Hematopoietic multipotent progenitor cell treated with erythropoietin and hydrocortisone succinate and interleukin-3 and kit ligand, for 15 days (in vitro differentiated cells): ENCODE results near the gene FBXW8.

Experiments used
- DNase-seq: peaks from one replicate; pipeline ENCODE4 v3.0.0-alpha.2; 2015; ENCODE audit warnings: low spot score

Gene FBXW8

GRCh38 chr12:116910645-116911451, at the start of gene FBXW8:
TSS of gene FBXW8 (plus strand) at chr12:116910950. CDS start at chr12:116911038, 88 bp downstream.
- DNase-seq, result no peak

DNA sequence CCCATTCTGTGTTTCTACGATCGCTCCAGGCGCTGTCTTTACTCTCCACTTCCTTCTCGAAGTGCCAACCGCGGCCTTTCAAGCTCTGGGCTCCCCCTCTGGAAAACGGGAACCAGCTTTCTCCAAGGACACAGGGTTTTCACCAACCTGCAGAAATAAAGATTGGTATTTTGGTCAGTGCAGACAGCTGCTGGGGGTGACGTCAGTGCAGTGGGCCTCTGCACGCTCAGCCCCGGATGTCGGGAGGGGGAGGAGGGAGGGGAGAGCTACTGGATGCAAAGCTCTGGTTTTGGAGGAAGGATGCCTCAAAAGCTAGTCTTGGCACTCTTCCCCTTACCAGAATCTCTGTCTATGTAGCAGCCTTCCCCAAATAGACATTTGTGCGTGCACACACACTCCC, 49.4 kb upstream of the FBXW8 start:
- DNase-seq, result no peak

DNA sequence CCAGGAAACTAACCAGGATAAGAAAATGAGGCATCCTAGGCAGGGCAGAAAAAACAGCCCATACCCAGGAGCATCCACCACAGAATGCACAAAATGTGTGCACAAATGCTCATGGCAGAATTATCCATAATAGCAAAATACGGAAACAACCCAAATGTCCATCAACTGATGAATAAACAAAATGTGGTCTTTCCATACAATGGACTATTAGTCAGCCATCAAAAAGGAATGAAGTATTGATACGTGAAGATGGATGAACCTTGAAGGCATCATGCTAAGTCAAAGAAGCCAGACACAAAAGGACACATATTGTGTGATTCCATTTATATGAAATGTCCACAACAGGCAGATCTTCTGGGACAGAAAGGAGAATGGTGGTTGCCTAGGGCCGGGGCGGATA, 48.6 kb upstream of the FBXW8 start:
- DNase-seq, result no peak

DNA sequence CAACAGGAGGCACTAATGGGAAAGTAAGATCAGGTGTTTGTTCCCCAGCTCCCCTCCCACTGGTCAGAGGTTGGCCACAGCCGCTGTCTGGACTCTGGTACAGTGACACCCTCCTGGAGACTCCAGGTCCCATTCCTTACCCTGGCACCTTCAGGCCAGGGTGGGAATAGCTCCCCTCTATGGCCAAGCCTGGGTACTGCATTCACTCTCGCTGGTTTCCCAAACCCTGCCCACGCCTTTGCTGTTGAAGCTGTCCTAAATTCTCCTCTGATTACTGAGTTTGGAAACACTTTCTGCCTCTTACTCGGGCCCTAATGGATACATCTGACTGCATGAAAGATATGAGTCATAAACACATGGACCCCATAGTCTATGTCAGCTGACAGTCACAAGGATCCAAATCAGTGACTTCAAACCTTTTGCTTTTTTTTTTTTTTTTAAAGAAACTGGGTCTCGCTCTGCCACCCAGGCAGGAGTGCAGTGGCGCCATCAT, 47.4 kb upstream of the FBXW8 start:
- peak; percentile 7 for DNase-seq

DNA sequence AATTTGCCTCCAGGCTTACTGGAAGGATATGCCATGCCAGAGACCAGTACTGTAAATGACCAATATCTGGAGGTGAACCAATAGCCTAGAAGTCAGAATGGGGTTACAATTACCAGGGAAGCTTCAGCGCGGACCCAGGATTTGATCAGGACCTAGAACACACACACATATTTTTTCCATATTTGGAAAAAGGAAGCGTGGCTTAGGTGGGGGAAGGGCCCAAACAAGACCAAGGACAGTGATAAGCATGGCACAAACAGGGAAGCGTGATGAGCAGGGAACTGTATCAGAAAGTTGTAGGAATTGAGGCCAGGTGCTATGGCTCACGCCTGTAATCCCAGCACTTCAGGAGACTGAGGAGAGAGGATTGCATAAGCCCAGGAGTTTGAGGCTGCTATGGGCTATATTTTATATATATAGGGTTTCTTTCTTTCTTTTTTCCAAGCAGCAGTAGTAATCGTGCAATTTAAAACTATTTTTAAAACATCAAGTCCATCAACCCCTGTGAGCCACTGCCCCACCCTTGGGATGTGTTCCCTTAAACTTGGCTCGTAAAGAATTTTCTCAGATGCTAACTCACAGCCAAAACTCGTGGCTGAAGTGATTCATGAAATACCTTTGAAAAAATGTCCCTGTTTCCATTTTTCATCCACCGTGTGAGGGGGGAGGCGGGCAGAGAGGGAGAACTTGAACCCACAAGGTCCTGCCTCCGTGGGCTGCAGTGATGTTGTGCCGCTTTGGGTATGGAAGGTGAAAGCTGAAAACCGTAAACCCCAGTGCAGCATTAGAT, 46.2 kb upstream of the FBXW8 start:
- DNase-seq, result no peak

DNA sequence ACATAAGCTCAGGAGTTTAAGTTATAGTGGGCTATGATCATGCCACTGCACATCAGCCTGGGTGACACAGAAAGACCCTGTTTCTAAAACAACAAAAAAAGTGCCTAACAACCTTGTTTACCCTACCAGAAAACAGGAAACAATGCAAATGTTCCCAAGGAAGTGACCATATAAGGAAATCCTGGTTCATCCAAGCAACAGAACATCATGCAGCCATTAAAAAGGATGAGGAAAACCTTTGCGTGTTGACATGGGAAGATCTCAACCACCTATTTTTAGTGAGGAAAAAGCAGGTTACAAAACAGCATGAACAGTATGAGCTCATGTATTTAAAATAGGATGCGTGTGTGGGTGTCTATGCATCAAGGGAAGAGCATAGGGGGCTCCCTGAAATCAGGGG, 43.2 kb upstream of the FBXW8 start:
- DNase-seq, result no peak

DNA sequence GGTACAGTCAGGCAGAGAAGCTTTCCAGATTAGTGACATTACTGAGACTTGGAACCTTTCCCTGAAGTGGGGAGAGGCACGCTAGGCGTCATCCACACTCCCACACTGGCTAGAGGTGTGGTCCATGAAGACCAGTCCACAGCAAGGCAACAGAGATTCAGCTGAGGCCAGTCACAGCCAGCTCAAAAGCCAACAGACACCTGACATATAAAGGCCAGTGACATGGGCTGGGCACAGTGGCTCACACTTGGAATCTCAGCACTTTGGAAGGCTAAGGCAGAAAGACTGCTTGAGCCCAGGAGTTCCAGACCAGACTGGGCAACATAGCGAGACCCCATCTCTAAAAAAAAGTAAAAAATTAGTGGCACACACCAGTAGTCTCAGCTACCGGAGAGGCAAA, 40.4 kb upstream of the FBXW8 start:
- DNase-seq, result no peak

DNA sequence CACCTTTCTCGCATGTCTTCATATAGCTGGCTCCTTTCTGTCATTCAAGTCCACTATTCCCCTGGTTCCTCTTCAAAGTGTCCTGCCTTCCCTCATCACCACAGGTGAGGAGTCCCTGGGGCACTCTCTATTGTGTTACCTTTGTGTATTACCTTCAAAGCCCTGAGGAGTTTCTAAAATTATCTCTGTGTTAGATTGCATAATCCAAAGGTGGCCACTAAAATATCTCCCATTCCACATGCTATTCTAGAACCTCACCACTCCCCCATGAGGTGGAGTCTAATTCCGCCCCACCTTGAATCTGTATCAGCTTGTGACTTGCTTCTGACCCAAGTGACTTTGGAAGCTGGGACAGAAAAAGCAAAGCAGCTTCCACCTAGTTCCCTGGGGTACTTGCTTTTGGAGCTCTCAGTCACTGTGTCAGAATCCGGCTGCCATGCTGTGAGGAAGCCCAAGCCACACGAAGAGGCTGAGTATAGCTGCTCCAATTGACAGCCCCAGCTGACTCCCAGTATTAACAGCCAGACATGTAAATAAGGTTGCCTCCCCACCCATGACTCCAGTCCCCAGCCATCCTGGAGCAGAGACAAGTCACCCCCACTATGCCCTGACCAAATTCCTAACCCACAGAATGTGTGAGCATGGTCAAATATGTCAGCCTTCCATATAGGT, 36.3 kb upstream of the FBXW8 start:
- no peak for DNase-seq

GRCh38 chr12:116876151-116876869, 34.4 kb upstream of the FBXW8 start:
- DNase-seq, result no peak

- no peak for DNase-seq
These were observed 31.9 kb upstream of the FBXW8 start for GRCh38 chr12:116878567-116879508.

DNA sequence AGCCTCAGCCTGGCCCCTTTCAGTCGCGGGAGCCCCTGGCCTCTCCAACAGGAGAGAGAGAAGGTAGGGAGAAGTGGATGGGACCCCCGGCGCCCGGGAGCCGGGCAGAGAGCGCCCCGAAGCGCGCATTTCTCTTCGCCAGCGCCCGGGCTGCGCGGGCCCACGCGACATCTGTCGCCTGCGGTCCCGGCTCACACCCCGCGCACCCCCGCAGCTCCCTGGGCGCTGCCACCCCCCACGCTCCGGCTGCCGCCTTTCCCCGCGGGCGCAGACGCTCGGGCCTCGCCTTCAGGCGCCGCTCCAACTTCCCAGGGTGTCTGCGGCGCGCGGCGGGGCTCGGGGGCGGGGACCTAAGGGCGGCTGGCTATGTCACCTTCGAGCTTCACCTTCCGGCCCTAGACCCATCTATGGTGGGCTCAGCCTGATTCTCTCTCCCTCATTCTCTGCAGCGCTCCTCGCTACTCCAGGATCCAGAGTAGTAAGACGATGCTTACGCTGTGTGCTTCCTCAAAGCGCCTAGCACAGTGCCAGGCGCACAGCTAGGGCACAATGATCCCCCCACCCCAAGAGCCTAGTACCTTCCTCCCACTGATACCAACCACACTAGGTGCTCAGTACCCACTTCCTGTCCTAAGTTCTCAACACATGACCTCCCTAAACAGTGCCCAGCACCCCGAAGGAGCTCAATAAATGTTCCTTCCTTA, 31.1 kb upstream of the FBXW8 start:
- DNase-seq, result no peak

- no peak for DNase-seq
These were observed 30.4 kb upstream of the FBXW8 start for GRCh38 chr12:116880213-116880816.

DNA sequence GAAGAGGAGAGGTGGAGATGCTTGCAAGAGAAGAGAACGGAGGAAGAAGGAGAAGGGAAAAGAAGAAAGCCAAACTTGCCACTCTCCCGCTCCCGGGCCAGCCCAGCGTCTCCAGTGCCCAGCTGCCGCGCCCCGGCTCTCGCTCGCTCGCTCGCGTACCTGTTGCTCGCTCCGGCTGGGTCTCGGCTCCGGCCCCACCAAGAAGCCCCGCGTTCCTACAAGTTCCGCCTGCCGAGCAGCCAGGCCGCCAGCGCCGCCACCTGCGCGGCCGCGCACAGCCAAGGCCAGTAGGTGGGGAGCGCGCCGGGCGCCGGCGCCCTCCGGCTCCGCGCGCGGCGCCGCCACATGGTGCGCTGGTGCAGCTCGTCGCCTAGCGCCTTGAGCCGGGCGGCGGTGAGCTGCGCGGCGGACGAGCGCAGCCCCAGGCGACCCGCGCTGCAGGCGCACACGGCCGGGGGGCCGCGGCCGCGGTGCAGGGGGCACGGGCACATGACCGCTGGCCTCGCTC, 29.9 kb upstream of the FBXW8 start:
- DNase-seq, result no peak

GRCh38 chr12:116881325-116881876, 29.3 kb upstream of the FBXW8 start, which contains the start of gene HRK:
TSS of gene HRK (minus strand) at chr12:116881441. CDS start at chr12:116881307, 134 bp downstream.
- DNase-seq, result no peak

DNA sequence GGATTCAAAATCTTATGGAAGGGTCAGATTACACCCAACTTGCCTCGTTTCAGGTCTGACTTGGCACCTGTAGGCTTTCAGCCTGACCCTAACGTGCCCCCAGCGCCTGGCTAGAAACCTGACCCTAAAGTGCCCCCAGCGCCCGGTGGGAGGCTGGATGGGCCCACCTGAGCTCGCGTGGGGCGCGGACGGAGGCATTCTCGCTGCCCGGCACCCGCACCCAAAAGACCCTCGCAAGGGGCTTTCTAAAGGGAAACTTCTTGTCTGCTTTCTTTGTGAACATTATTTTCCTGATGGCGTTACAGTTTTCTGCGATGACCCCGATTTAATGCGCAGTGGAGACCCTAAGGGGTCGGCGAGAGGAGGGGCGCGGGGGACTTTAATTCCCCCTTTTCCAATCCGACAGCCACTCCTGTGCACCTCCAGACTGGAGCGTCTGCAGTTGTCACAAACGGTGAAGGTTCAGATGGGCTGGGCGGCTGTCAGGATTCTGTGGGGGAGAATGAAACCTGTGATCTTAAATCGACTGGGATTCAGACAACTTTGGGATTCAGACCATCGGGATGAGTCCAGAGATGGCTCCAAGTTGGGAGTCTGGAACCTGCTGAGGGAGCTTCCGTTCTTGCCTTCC, 28.8 kb upstream of the FBXW8 start:
- DNase-seq, result no peak

GRCh38 chr12:116882742-116883141, 28.0 kb upstream of the FBXW8 start:
- no peak for DNase-seq

DNA sequence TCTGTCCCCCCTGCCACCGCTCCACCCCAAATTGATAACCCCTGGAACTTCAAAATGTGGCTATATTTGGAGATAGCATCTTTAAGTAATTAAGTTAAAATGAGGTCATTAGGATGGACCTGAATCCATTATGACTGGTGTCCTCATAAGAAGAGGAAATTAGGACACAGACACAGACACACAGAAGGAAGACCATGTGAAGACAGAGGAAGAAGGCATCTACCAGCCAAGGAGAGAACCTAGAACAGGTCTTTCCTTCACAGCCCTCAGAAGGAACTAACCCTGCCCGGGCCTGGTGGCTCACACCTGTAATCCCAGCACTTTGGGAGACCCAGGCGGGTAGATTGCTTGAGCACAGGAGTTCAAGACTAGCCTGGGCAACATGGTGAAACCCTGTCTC, 25.9 kb upstream of the FBXW8 start:
- no peak for DNase-seq

- DNase-seq, result no peak
These were observed 25.3 kb upstream of the FBXW8 start for GRCh38 chr12:116885491-116885890.

- DNase-seq, result no peak
These were observed 23.5 kb upstream of the FBXW8 start for GRCh38 chr12:116887244-116887643.
